ENCODE data around the gene BOD1.

DNA sequence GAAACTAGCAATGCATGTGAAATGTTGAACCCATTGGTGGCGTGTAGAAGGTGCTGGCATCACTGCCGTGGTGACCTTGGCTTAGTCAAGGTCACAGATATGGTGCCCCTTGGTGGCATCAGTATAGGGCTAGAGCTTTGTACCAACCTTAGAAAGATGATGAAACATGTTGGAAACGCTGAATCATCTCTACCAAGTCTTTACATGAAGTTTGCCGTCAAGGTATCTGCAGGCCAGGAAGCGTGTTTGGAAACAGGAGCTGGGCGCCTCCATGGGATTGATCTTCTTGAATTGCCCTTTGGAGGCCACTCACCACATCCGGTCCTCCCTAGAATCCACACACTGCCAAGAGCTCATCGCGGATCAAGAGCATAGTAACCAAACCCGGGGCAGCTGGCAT, 16.9 kb upstream of the BOD1 start:
- no peak for TF ChIP-seq POLR2A (IDR thresholded peaks at IDR 0.05; ENCODE audit: low read depth, low read length)
- TF ChIP-seq, protein P1, sequence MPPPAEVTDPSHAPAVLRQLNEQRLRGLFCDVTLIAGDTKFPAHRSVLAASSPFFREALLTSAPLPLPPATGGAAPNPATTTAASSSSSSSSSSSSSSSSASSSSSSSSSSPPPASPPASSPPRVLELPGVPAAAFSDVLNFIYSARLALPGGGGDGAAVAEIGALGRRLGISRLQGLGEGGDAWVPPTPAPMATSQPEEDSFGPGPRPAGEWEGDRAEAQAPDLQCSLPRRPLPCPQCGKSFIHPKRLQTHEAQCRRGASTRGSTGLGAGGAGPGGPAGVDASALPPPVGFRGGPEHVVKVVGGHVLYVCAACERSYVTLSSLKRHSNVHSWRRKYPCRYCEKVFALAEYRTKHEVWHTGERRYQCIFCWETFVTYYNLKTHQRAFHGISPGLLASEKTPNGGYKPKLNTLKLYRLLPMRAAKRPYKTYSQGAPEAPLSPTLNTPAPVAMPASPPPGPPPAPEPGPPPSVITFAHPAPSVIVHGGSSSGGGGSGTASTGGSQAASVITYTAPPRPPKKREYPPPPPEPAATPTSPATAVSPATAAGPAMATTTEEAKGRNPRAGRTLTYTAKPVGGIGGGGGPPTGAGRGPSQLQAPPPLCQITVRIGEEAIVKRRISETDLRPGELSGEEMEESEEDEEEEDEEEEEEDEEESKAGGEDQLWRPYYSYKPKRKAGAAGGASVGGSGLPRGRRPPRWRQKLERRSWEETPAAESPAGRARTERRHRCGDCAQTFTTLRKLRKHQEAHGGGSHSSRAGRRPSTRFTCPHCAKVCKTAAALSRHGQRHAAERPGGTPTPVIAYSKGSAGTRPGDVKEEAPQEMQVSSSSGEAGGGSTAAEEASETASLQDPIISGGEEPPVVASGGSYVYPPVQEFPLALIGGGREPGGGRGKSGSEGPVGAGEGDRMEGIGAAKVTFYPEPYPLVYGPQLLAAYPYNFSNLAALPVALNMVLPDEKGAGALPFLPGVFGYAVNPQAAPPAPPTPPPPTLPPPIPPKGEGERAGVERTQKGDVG (CRISPR knock-in tag; IDR thresholded peaks at IDR 0.05): no peak
- no peak for TF ChIP-seq RAD51 (IDR thresholded peaks at IDR 0.05)

Data from GM12878 (cell line).